ENCODE results near the gene RGL2. TPM values are rescaled to one million over a fixed set of nuclear protein-coding genes. Genes with fewer than 3 reads are reported as not detected.

Gene RGL2
- total RNA-seq, 3 donors from 2014 or later = 26.4 to 64.6 (median 38.9) TPM

DNA sequence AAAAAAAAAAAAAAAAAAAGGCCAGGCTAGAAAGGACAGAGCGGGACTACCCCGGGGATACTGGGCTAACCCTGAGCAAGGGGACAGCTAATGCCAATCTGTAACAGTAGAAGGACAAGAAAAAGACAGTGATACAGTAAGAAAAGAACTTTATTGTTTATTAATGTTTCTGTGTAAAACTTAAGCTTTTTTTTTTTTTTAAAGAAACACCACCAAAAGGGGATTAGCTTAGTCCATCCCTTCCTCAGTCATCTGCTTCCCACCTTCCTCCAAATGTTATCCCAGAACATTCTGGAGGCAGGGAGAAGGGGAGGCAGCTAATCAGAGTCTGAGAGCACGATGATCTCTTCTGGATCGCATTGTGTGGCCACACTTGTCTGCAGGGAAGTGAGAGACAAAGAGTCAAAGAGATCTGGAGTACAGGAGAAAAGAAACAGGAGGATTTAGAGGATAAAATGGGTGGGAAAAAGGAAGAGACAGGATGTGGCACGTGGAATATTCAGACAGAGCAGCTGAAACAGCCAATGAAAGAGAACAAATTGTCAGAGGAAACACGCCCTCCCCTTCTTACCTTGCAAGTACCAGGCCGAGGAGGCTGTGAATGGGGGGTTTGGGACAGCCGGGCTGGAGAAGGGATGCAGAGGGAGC is 19.8 kb upstream of the RGL2 start:
- intact Hi-C loops (cut with DNase I, micrococcal nuclease) = no loop called here
- H3K4me1 ChIP-seq (ENCODE audit: low read depth) = peaks cover 35% of the 10 kb centered on the region
- ATAC-seq = no peak

GRCh38 chr6:33317669-33318425 is 19.1 kb upstream of the RGL2 start, which contains the start of gene ZBTB22:
Gene ZBTB22 (minus strand): TSS chr6:33317744. CDS start chr6:33316916, 828 bp downstream.
- peak; percentile 72 for ATAC-seq
- Histone ChIP-seq H3K4me1 (ENCODE audit: low read depth) (peaks cover 35% of the 10 kb centered on the region), H3K9me3 (no peaks in the 10 kb centered on the region), H3K36me3 (ENCODE audit: low read depth) (peaks cover 1% of the 10 kb centered on the region), H3K4me3 (peak within 1 kb of the TSS; percentile 19)
- DNase-seq = peak; percentile 97 to 100 (median 99)
- TF ChIP-seq, protein P1, sequence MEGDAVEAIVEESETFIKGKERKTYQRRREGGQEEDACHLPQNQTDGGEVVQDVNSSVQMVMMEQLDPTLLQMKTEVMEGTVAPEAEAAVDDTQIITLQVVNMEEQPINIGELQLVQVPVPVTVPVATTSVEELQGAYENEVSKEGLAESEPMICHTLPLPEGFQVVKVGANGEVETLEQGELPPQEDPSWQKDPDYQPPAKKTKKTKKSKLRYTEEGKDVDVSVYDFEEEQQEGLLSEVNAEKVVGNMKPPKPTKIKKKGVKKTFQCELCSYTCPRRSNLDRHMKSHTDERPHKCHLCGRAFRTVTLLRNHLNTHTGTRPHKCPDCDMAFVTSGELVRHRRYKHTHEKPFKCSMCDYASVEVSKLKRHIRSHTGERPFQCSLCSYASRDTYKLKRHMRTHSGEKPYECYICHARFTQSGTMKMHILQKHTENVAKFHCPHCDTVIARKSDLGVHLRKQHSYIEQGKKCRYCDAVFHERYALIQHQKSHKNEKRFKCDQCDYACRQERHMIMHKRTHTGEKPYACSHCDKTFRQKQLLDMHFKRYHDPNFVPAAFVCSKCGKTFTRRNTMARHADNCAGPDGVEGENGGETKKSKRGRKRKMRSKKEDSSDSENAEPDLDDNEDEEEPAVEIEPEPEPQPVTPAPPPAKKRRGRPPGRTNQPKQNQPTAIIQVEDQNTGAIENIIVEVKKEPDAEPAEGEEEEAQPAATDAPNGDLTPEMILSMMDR (IDR thresholded peaks at IDR 0.05) = no peak
- intact Hi-C loops (cut with DNase I, micrococcal nuclease) = no loop called here

More for the DNA sequence above, 19.8 kb upstream of the RGL2 start:
- Histone ChIP-seq H3K9me3 (no peaks in the 10 kb centered on the region), H3K4me3 (no peak overlapping the region), H3K36me3 (ENCODE audit: low read depth) (peaks cover 5% of the 10 kb centered on the region)
- no peak for DNase-seq
- TF ChIP-seq, protein P1 (IDR thresholded peaks at IDR 0.05) = no peak

GRCh38 chr6:33317419-33317668 is 18.6 kb upstream of the RGL2 start:
- peak in 1 of 3 donors; percentile 66 for DNase-seq

DNA sequence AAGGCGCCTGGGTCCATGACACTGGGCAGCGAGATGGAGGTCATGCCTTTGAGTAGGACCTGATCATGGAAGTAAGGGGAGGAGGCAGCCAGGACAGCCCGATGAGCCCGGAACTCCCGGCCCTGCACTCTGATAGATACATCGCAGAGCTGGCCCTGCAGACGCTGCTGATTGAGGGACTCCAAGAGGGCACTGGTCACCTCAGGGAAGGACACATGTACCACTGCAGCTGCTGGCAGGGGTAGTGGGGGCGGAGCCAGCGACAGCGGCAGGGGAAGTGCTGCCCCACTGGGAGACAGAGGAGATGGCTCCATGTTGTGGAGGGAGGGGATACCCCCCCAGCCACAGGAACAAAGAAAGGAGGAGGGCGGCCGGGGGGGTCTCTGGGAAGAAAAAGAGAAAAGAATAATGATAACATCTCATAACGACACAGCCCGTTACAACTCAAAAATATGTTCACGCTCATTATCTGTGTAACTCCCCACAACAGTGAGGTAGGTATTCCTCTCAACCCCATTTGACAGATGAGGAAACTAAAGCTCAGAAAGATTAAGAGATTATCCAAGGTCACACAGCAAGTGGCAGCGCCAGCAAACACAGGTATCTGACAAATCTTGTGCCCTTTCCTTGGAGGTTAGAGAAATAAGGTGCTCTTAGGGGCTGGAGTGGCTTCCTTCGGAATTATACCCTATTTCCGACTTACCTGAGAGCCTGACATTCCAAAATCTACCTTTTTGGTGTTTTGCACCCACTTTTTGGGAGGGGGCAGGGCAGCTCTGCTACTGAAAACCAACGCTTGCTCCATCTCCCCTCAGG is 18.1 kb upstream of the RGL2 start:
- Histone ChIP-seq H3K4me1 (ENCODE audit: low read depth) (peaks cover 38% of the 10 kb centered on the region), H3K9me3 (no peaks in the 10 kb centered on the region), H3K4me3 (peak overlapping the region; percentile 19), H3K36me3 (ENCODE audit: low read depth) (no peaks in the 10 kb centered on the region)
- TF ChIP-seq, protein P1 (IDR thresholded peaks at IDR 0.05) = no peak
- DNase-seq = peak; percentile 37 to 76 (median 54)
- intact Hi-C loops (cut with DNase I, micrococcal nuclease) = no loop called here
- ATAC-seq = no peak

More at GRCh38 chr6:33317419-33317668, 18.6 kb upstream of the RGL2 start:
- TF ChIP-seq, protein P1 (IDR thresholded peaks at IDR 0.05) = no peak
- Histone ChIP-seq H3K4me1 (ENCODE audit: low read depth) (peaks cover 36% of the 10 kb centered on the region), H3K9me3 (no peaks in the 10 kb centered on the region), H3K4me3 (peak overlapping the region; percentile 19), H3K36me3 (ENCODE audit: low read depth) (no peaks in the 10 kb centered on the region)
- intact Hi-C loops (cut with DNase I, micrococcal nuclease) = no loop called here
- peak; percentile 6 for ATAC-seq

GRCh38 chr6:33315793-33316602 is 17.3 kb upstream of the RGL2 start:
- H3K4me1 ChIP-seq (ENCODE audit: low read depth) = peaks cover 32% of the 10 kb centered on the region
- H3K9me3 ChIP-seq = no peaks in the 10 kb centered on the region
- TF ChIP-seq, protein P1 (IDR thresholded peaks at IDR 0.05) = no peak
- ATAC-seq (no peak), DNase-seq (peak in 1 of 3 donors; percentile 59)
- H3K36me3 ChIP-seq (ENCODE audit: low read depth) = no peaks in the 10 kb centered on the region
- intact Hi-C loops (cut with DNase I, micrococcal nuclease) = no loop called here
- no peak overlapping the region for H3K4me3 ChIP-seq
